GM12872 (cell line): ENCODE measurements around the gene ELF5.

Experiments
- CTCF ChIP-seq: IDR thresholded peaks from 3 replicates; pipeline ENCODE4 v1.5.1; 2011; ENCODE audit warnings: low read depth, mild to moderate bottlenecking, low read length, moderate library complexity; ENCODE audit not compliant: insufficient read depth

Gene ELF5

GRCh38 chr11:34431979-34432378 lies 81.6 kb downstream of the ELF5 start:
- no peak for TF ChIP-seq CTCF
